IMR-90 (cell line): ENCODE data around the gene SEMA4B.

Experiments used
- BHLHE40 ChIP-seq: fragments of 150-350 bp; IDR thresholded peaks from 2 replicates; pipeline ENCODE4 v1.6.1; 2016; ENCODE audit warnings: mild to moderate bottlenecking, low read depth, low read length
- CEBPB ChIP-seq: IDR thresholded peaks from 2 replicates; pipeline ENCODE4 v1.6.1; 2012; ENCODE audit warnings: low read depth, low read length, improper control_type of control experiment
- MAFK ChIP-seq: IDR thresholded peaks from 2 replicates; pipeline ENCODE4 v1.6.1; 2012; ENCODE audit warnings: low read depth, low read length, improper control_type of control experiment
- MAZ ChIP-seq: IDR thresholded peaks from 2 replicates; pipeline ENCODE4 v1.6.1; 2012; ENCODE audit warnings: low read depth, mild to moderate bottlenecking, low read length, improper control_type of control experiment, moderate library complexity, borderline replicate concordance
- MXI1 ChIP-seq: IDR thresholded peaks from 2 replicates; pipeline ENCODE4 v1.6.1; 2012; ENCODE audit warnings: low read depth, mild to moderate bottlenecking, low read length, moderate library complexity, borderline replicate concordance
- NFE2L2 ChIP-seq: fragments of 150-350 bp; IDR thresholded peaks from 2 replicates; pipeline ENCODE4 v1.6.1; 2016; ENCODE audit warnings: low read depth, mild to moderate bottlenecking, low read length
- POLR2A ChIP-seq: IDR thresholded peaks from 2 replicates; pipeline ENCODE4 v1.6.1; 2012; ENCODE audit warnings: mild to moderate bottlenecking, low read depth, low read length
- RAD21 ChIP-seq: IDR thresholded peaks from 2 replicates; pipeline ENCODE4 v1.6.1; 2012; ENCODE audit warnings: low read length, improper control_type of control experiment
- SMC3 ChIP-seq: fragments of 150-350 bp; IDR thresholded peaks from 2 replicates; pipeline ENCODE4 v1.6.1; 2016; ENCODE audit warnings: low read depth, mild to moderate bottlenecking, antibody characterized with exemption, low read length, moderate library complexity
- TF ChIP-seq, protein P1 (sequence below): conservative IDR thresholded peaks from 2 replicates; pipeline ENCODE4 v1.5.1; 2012; ENCODE audit warnings: mild to moderate bottlenecking, low read depth, low read length, improper control_type of control experiment
- TF ChIP-seq, protein P2 (sequence below): fragments of 150-350 bp; IDR thresholded peaks from 2 replicates; pipeline ENCODE4 v1.6.1; 2017; ENCODE audit warnings: mild to moderate bottlenecking, antibody characterized with exemption, low read length, low read depth

DNA sequence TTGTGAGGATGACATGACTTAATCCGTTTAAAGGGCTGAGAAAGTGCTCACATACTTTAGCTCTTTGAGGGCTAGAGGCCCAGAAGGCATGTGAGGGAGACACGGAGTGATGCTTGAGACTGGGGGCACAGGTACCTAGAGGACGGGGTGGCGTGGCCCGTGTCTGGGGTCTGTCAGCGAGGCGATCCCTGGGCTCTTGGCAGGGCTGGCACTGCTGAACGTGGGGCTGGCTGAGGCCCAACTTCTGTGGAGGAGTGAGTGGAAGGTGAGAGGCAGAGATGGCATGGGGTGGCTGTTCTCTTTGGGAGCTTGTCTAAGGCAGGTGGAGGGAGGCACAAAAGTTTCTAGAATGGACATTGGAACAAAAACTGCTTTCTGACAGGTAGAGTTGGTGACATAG is 9.5 kb downstream of the SEMA4B start:
- TF ChIP-seq CEBPB (no peak), POLR2A (no peak), RAD21 (no peak), MAFK (no peak), SMC3 (no peak), MAZ (no peak), NFE2L2 (no peak), MXI1 (no peak), BHLHE40 (no peak)
- TF ChIP-seq, protein P1, sequence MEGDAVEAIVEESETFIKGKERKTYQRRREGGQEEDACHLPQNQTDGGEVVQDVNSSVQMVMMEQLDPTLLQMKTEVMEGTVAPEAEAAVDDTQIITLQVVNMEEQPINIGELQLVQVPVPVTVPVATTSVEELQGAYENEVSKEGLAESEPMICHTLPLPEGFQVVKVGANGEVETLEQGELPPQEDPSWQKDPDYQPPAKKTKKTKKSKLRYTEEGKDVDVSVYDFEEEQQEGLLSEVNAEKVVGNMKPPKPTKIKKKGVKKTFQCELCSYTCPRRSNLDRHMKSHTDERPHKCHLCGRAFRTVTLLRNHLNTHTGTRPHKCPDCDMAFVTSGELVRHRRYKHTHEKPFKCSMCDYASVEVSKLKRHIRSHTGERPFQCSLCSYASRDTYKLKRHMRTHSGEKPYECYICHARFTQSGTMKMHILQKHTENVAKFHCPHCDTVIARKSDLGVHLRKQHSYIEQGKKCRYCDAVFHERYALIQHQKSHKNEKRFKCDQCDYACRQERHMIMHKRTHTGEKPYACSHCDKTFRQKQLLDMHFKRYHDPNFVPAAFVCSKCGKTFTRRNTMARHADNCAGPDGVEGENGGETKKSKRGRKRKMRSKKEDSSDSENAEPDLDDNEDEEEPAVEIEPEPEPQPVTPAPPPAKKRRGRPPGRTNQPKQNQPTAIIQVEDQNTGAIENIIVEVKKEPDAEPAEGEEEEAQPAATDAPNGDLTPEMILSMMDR: no peak
- TF ChIP-seq, protein P2, sequence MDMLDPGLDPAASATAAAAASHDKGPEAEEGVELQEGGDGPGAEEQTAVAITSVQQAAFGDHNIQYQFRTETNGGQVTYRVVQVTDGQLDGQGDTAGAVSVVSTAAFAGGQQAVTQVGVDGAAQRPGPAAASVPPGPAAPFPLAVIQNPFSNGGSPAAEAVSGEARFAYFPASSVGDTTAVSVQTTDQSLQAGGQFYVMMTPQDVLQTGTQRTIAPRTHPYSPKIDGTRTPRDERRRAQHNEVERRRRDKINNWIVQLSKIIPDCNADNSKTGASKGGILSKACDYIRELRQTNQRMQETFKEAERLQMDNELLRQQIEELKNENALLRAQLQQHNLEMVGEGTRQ: no peak
